ENCODE data around the gene ACP2. TPM values are rescaled to one million over a fixed set of nuclear protein-coding genes. Genes with fewer than 3 reads are reported as not detected.

The ACP2 gene
- total and polyA plus RNA-seq, 8 donors: 37.1 to 59.9 (median 41.4) TPM

GRCh38 chr11:47261291-47261800 lies 12.7 kb upstream of the ACP2 start:
- Histone ChIP-seq H3K9me3 (no peaks in the 10 kb centered on the region), H3K27me3 (no peaks in the 10 kb centered on the region), H3K4me1 (peaks cover 6 to 32% of the 10 kb centered on the region in 2 donors), H3K27ac (no peak overlapping the region), H3K36me3 (peaks cover 0 to 9% of the 10 kb centered on the region in 2 donors), H3K4me3 (no peak overlapping the region)
- ATAC-seq (no peak), DNase-seq (no peak)
- TF ChIP-seq CTCF (IDR thresholded peaks at IDR 0.05): no peak
- intact Hi-C loops (cut with DNase I): no loop called here

GRCh38 chr11:47260366-47260765 lies 11.8 kb upstream of the ACP2 start:
- DNase-seq (no peak), ATAC-seq (no peak)
- Histone ChIP-seq H3K27me3 (no peaks in the 10 kb centered on the region), H3K9me3 (no peaks in the 10 kb centered on the region), H3K36me3 (peaks cover 0 to 9% of the 10 kb centered on the region in 2 donors), H3K4me3 (no peak overlapping the region), H3K4me1 (peaks cover 6 to 38% of the 10 kb centered on the region in 2 donors), H3K27ac (no peak overlapping the region)
- no peak for TF ChIP-seq CTCF (IDR thresholded peaks at IDR 0.05)
- intact Hi-C loops (cut with DNase I): no loop called here

- DNase-seq (peak in 1 of 4 donors; percentile 28), ATAC-seq (peak; percentile 57)
- Histone ChIP-seq H3K36me3 (peaks cover 0 to 9% of the 10 kb centered on the region in 2 donors), H3K27ac (no peak overlapping the region), H3K4me1 (peaks cover 11 to 48% of the 10 kb centered on the region in 2 donors), H3K9me3 (no peaks in the 10 kb centered on the region), H3K27me3 (no peaks in the 10 kb centered on the region), H3K4me3 (peak overlapping the region in 1 of 2 donors; percentile 47)
- peak; percentile 33 to 61 for TF ChIP-seq CTCF (IDR thresholded peaks at IDR 0.05)
- intact Hi-C loops (cut with DNase I): no loop called here
Measured at GRCh38 chr11:47259232-47259977, 10.8 kb upstream of the ACP2 start.

- no peak for ATAC-seq
- intact Hi-C loops (cut with DNase I): no loop called here
- H3K4me3 ChIP-seq: peak overlapping the region; percentile 10 to 47
- H3K9me3 ChIP-seq: no peaks in the 10 kb centered on the region
- H3K4me1 ChIP-seq: peaks cover 11 to 58% of the 10 kb centered on the region in 2 donors
- H3K27ac ChIP-seq: peak overlapping the region; percentile 69 to 72
- no peak for TF ChIP-seq CTCF (IDR thresholded peaks at IDR 0.05)
- no peaks in the 10 kb centered on the region for H3K27me3 ChIP-seq
- DNase-seq: peak in 1 of 4 donors; percentile 33
- H3K36me3 ChIP-seq: peaks cover 0 to 9% of the 10 kb centered on the region in 2 donors
Measured at GRCh38 chr11:47258317-47258902, 9.8 kb upstream of the ACP2 start.

Data from left lung (tissue), 10 donors.